ENCODE results near the gene DTNBP1.

- TF ChIP-seq, protein P1, sequence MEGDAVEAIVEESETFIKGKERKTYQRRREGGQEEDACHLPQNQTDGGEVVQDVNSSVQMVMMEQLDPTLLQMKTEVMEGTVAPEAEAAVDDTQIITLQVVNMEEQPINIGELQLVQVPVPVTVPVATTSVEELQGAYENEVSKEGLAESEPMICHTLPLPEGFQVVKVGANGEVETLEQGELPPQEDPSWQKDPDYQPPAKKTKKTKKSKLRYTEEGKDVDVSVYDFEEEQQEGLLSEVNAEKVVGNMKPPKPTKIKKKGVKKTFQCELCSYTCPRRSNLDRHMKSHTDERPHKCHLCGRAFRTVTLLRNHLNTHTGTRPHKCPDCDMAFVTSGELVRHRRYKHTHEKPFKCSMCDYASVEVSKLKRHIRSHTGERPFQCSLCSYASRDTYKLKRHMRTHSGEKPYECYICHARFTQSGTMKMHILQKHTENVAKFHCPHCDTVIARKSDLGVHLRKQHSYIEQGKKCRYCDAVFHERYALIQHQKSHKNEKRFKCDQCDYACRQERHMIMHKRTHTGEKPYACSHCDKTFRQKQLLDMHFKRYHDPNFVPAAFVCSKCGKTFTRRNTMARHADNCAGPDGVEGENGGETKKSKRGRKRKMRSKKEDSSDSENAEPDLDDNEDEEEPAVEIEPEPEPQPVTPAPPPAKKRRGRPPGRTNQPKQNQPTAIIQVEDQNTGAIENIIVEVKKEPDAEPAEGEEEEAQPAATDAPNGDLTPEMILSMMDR (IDR thresholded peaks at IDR 0.05; ENCODE audit: extremely low read depth in 1 of 2, insufficient read depth in 1 of 2, low read depth in 1 of 2, low read length in 2 of 2) = no peak
- TF ChIP-seq POLR2AphosphoS5 (IDR thresholded peaks at IDR 0.05; ENCODE audit: insufficient read depth, low read depth, low read length) (no peak), POLR2A (IDR thresholded peaks at IDR 0.05; ENCODE audit: low read depth, low read length) (no peak), EZH2 (IDR thresholded peaks at IDR 0.05; ENCODE audit: borderline replicate concordance, low read depth, low read length, severe bottlenecking) (no peak)
- TF ChIP-seq, protein P2, sequence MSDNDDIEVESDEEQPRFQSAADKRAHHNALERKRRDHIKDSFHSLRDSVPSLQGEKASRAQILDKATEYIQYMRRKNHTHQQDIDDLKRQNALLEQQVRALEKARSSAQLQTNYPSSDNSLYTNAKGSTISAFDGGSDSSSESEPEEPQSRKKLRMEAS (IDR thresholded peaks at IDR 0.05; ENCODE audit: insufficient read depth, insufficient read length) = no peak
These were observed 118.4 kb downstream of the DTNBP1 start for GRCh38 chr6:15544321-15544900.
